Mesothelial cell of epicardium (in vitro differentiated cells): ENCODE data around the gene HAPSTR1. TPM values are rescaled to one million over a fixed set of nuclear protein-coding genes. Genes with fewer than 3 reads are reported as not detected.

Experiments used
- DNase-seq, 2 experiments: peaks; one replicate each; pipeline ENCODE4 v3.0.0; 2021; ENCODE audit warnings: low spot score in 2 of 2; ENCODE audit not compliant: unreplicated experiment in 2 of 2
- H3K27ac Mint-ChIP-seq: 2 replicates; pipeline ENCODE4 v1.8.0; 2021; ENCODE audit warnings: mixed read lengths
- H3K27me3 Mint-ChIP-seq: 2 replicates; pipeline ENCODE4 v1.8.0; 2021; ENCODE audit warnings: low read depth, mixed read lengths
- H3K36me3 Mint-ChIP-seq: 2 replicates; pipeline ENCODE4 v1.8.0; 2021; ENCODE audit warnings: mixed read lengths
- H3K4me1 Mint-ChIP-seq: 2 replicates; pipeline ENCODE4 v1.8.0; 2021; ENCODE audit warnings: mixed read lengths
- H3K4me3 Mint-ChIP-seq: 2 replicates; pipeline ENCODE4 v1.8.0; 2021; ENCODE audit warnings: mild to moderate bottlenecking, moderate library complexity, mixed read lengths
- H3K9me3 Mint-ChIP-seq: 2 replicates; pipeline ENCODE4 v1.8.0; 2021; ENCODE audit warnings: mixed read lengths
- CTCF ChIP-seq: fragments of 200-600 bp; sonication (generic); IDR thresholded peaks from one replicate; pipeline ENCODE4 v1.5.0; 2021; ENCODE audit warnings: antibody characterized with exemption; ENCODE audit not compliant: unreplicated experiment
- total RNA-seq: library from RNA; stranded (reverse); gene quantifications from 3 replicates; pipeline ENCODE4 v1.2.1, GENCODE V29; 2021

HAPSTR1 gene
- total RNA-seq, 1 donor from 2014 or later: 80.6 TPM

- H3K27me3 Mint-ChIP-seq: no peaks in the 10 kb centered on the region
- no peak overlapping the region for H3K4me3 Mint-ChIP-seq
- H3K36me3 Mint-ChIP-seq: no peaks in the 10 kb centered on the region
- H3K9me3 Mint-ChIP-seq: no peaks in the 10 kb centered on the region
- TF ChIP-seq CTCF: no peak
- no peak overlapping the region for H3K27ac Mint-ChIP-seq
- DNase-seq: no peak
- peaks cover 4% of the 10 kb centered on the region for H3K4me1 Mint-ChIP-seq
Measured at GRCh38 chr16:9054460-9054859, 37.0 kb upstream of the HAPSTR1 start.

- Mint-ChIP-seq H3K27me3 (no peaks in the 10 kb centered on the region), H3K4me1 (peaks cover 4% of the 10 kb centered on the region), H3K27ac (no peak overlapping the region), H3K9me3 (no peaks in the 10 kb centered on the region), H3K4me3 (no peak overlapping the region), H3K36me3 (no peaks in the 10 kb centered on the region)
- TF ChIP-seq CTCF: no peak
- DNase-seq: no peak
Measured at GRCh38 chr16:9055115-9055514, 36.3 kb upstream of the HAPSTR1 start.

- no peak for DNase-seq
- H3K36me3 Mint-ChIP-seq: no peaks in the 10 kb centered on the region
- TF ChIP-seq CTCF: no peak
- peaks cover 4% of the 10 kb centered on the region for H3K4me1 Mint-ChIP-seq
- no peaks in the 10 kb centered on the region for H3K27me3 Mint-ChIP-seq
- H3K9me3 Mint-ChIP-seq: no peaks in the 10 kb centered on the region
- no peak overlapping the region for H3K27ac Mint-ChIP-seq
- no peak overlapping the region for H3K4me3 Mint-ChIP-seq
Measured at GRCh38 chr16:9055661-9056060, 35.8 kb upstream of the HAPSTR1 start.

- H3K36me3 Mint-ChIP-seq: no peaks in the 10 kb centered on the region
- TF ChIP-seq CTCF: no peak
- no peak overlapping the region for H3K4me3 Mint-ChIP-seq
- H3K27me3 Mint-ChIP-seq: no peaks in the 10 kb centered on the region
- H3K9me3 Mint-ChIP-seq: no peaks in the 10 kb centered on the region
- no peak for DNase-seq
- H3K4me1 Mint-ChIP-seq: peaks cover 4% of the 10 kb centered on the region
- no peak overlapping the region for H3K27ac Mint-ChIP-seq
Measured at GRCh38 chr16:9056061-9056460, 35.4 kb upstream of the HAPSTR1 start.

GRCh38 chr16:9058211-9058610 is 33.2 kb upstream of the HAPSTR1 start:
- no peak overlapping the region for H3K4me3 Mint-ChIP-seq
- H3K27me3 Mint-ChIP-seq: no peaks in the 10 kb centered on the region
- peaks cover under 1% of the 10 kb centered on the region for H3K4me1 Mint-ChIP-seq
- no peaks in the 10 kb centered on the region for H3K36me3 Mint-ChIP-seq
- H3K9me3 Mint-ChIP-seq: no peaks in the 10 kb centered on the region
- no peak overlapping the region for H3K27ac Mint-ChIP-seq
- TF ChIP-seq CTCF: no peak
- no peak for DNase-seq

GRCh38 chr16:9060225-9060624 is 31.2 kb upstream of the HAPSTR1 start:
- no peak overlapping the region for H3K4me3 Mint-ChIP-seq
- no peak for TF ChIP-seq CTCF
- H3K27ac Mint-ChIP-seq: no peak overlapping the region

More at GRCh38 chr16:9060225-9060624, 31.2 kb upstream of the HAPSTR1 start:
- Mint-ChIP-seq H3K27me3 (no peaks in the 10 kb centered on the region), H3K4me1 (no peaks in the 10 kb centered on the region), H3K9me3 (no peaks in the 10 kb centered on the region), H3K36me3 (no peaks in the 10 kb centered on the region)
- DNase-seq: no peak
